Activated CD4-positive, alpha-beta T cell treated with anti-CD3 and anti-CD28 coated beads, Interleukin-2, amount 10 ng/mL, durations not matched to agents 24 days and 14 days (primary cell): Measurements from ENCODE around the gene GRIA4. TPM values are rescaled to one million over a fixed set of nuclear protein-coding genes. Genes with fewer than 3 reads are reported as not detected.

Experiments
- DNase-seq: peaks from one replicate; pipeline ENCODE4 v3.0.0; 2022
- H3K27ac Mint-ChIP-seq: one replicate; pipeline ENCODE4 v1.8.0; 2022; ENCODE audit warnings: mild to moderate bottlenecking, mixed read lengths
- H3K27me3 Mint-ChIP-seq: one replicate; pipeline ENCODE4 v1.8.0; 2022; ENCODE audit warnings: mixed read lengths
- H3K36me3 Mint-ChIP-seq: one replicate; pipeline ENCODE4 v1.8.0; 2022; ENCODE audit warnings: low read depth, mild to moderate bottlenecking, mixed read lengths
- H3K4me1 Mint-ChIP-seq: one replicate; pipeline ENCODE4 v1.8.0; 2021; ENCODE audit warnings: mixed read lengths
- H3K4me3 Mint-ChIP-seq: one replicate; pipeline ENCODE4 v1.8.0; 2022; ENCODE audit warnings: mild to moderate bottlenecking, moderate library complexity, mixed read lengths
- H3K9me3 Mint-ChIP-seq: one replicate; pipeline ENCODE4 v1.8.0; 2021; ENCODE audit warnings: mixed read lengths
- intact Hi-C: fragments of 100-400 bp; cut with micrococcal nuclease; formaldehyde crosslinking; loops from one replicate; pipeline ENCODE4 v1.15.1; 2023
- total RNA-seq: library from RNA; stranded (reverse); gene quantifications from 2 replicates; pipeline ENCODE4 v1.2.3, GENCODE V29; 2022

Gene GRIA4
- total RNA-seq, 1 donor from 2014 or later, result not detected

DNA sequence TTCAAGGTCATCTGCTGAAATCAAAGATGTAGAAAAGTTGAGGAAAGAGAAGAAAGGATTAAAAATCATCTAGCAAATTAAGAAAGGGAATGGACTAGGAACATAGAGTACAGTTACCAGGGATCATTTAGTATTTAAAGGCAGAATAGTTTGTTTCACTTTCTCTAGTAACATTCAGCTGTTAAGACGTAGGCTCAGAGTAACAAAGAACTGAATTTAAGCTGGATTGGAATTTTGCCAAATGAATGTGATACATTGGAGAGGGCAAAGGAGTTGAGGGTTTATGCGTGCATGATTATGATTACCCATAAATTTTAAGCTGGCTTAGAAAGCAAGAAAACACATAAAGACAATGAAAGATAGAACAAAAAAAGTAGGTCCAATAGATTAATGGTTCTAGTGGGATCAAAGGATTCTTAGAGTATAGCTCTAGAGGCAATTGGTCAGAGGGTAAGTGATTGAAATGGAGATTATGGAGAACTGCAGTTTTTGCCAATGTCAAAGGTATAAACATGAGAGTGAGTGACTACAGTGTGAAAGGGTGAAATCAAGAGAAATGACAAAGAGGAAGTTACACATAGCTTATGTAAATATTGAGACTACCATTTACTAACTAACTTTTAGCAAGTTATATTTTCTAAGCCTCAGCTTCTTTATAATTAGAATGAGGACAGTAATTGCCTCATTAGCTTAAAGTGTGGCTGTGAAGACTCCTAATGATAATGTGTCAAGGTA lies 190.0 kb downstream of the GRIA4 start:
- H3K4me3 Mint-ChIP-seq, result no peak overlapping the region
- no peaks in the 10 kb centered on the region for H3K4me1 Mint-ChIP-seq
- DNase-seq, result no peak
- no peaks in the 10 kb centered on the region for H3K9me3 Mint-ChIP-seq
- intact Hi-C loops, result no loop called here
- H3K36me3 Mint-ChIP-seq, result no peaks in the 10 kb centered on the region
- no peaks in the 10 kb centered on the region for H3K27me3 Mint-ChIP-seq
- H3K27ac Mint-ChIP-seq, result no peak overlapping the region

GRCh38 chr11:105802390-105802789 lies 192.5 kb downstream of the GRIA4 start:
- H3K9me3 Mint-ChIP-seq, result no peaks in the 10 kb centered on the region
- intact Hi-C loops, result no loop called here
- no peak for DNase-seq
- no peaks in the 10 kb centered on the region for H3K4me1 Mint-ChIP-seq
- H3K27me3 Mint-ChIP-seq, result no peaks in the 10 kb centered on the region
- H3K4me3 Mint-ChIP-seq, result no peak overlapping the region
- H3K27ac Mint-ChIP-seq, result no peak overlapping the region
- no peaks in the 10 kb centered on the region for H3K36me3 Mint-ChIP-seq

DNA sequence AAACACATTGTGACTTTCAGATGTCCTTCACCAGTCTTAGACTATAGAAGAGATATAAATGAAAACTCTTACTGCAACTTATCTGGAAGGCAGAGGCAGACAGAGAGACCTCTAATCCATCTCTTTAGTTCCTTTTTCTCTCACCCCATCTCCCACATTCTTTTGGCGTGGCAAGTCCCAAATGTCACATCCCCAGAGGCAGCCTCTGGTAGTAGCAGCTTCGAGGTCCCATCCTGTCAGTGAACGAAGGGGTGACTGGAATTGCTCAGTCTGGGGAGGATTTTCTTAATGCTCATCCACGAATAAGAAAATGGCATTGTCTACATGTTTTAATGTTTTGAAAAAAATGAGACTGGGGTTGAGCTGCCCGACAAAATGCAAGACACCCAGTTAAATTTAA lies 201.4 kb downstream of the GRIA4 start:
- Mint-ChIP-seq H3K4me1 (no peaks in the 10 kb centered on the region), H3K36me3 (no peaks in the 10 kb centered on the region), H3K27me3 (no peaks in the 10 kb centered on the region), H3K27ac (no peak overlapping the region), H3K9me3 (no peaks in the 10 kb centered on the region), H3K4me3 (no peak overlapping the region)
- no peak for DNase-seq
- intact Hi-C loops, result no loop called here

- H3K4me1 Mint-ChIP-seq, result no peaks in the 10 kb centered on the region
- H3K9me3 Mint-ChIP-seq, result no peaks in the 10 kb centered on the region
- intact Hi-C loops, result no loop called here
- H3K36me3 Mint-ChIP-seq, result no peaks in the 10 kb centered on the region
- DNase-seq, result no peak
- no peaks in the 10 kb centered on the region for H3K27me3 Mint-ChIP-seq
- no peak overlapping the region for H3K27ac Mint-ChIP-seq
- no peak overlapping the region for H3K4me3 Mint-ChIP-seq
Observed at GRCh38 chr11:105821372-105821771, 211.5 kb downstream of the GRIA4 start.

DNA sequence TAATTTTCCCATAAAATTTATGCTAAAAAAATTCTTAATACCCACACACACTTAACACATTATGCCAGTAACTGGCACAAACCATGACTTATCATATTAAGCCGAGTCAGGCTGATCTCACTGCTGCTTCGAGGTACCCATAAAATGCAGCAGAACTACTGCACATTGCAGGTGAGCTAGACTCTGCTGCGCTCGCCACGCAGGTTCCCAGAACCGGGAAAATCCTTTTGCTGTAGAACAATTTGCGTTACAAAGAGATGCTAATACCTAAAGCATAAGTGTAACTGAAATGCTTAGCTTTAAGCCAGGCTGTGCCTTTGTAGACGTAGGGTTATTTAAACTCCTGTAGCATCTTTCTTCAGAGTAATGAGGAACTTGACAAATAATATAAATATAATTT lies 211.9 kb downstream of the GRIA4 start:
- intact Hi-C loops, result no loop called here
- Mint-ChIP-seq H3K4me1 (no peaks in the 10 kb centered on the region), H3K27ac (no peak overlapping the region), H3K9me3 (no peaks in the 10 kb centered on the region), H3K4me3 (no peak overlapping the region), H3K27me3 (no peaks in the 10 kb centered on the region), H3K36me3 (no peaks in the 10 kb centered on the region)
- DNase-seq, result no peak

- no peaks in the 10 kb centered on the region for H3K36me3 Mint-ChIP-seq
- intact Hi-C loops, result no loop called here
- no peak overlapping the region for H3K27ac Mint-ChIP-seq
- no peak for DNase-seq
- H3K27me3 Mint-ChIP-seq, result no peaks in the 10 kb centered on the region
- H3K9me3 Mint-ChIP-seq, result no peaks in the 10 kb centered on the region
- H3K4me3 Mint-ChIP-seq, result no peak overlapping the region
- no peaks in the 10 kb centered on the region for H3K4me1 Mint-ChIP-seq
Observed at GRCh38 chr11:105823495-105824033, 213.7 kb downstream of the GRIA4 start.

DNA sequence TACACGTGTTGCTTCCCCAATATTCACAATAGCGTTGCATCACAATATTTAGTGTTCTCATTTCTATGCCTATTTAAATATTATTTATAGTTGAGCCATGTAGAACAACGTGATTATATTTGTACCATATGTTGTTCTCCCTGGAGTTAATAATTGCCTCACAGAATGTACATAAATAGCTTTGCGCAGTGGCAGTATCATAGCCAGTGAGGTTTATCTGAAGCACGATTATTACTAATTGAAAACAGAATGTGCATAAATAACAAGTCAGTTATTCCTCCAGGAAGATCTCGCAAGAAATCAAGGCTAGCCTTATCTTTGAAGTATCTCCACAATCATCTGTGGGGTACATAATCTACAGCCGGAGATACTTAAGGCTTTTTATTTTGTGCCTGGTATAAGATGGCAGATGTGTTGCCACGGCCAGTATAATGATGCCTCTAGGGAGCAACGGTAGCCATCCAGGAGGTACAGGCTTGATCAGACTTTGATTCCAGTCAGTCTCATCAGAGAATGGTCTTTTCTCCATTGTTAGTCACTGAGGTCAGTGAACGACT lies 214.7 kb downstream of the GRIA4 start:
- H3K27ac Mint-ChIP-seq, result no peak overlapping the region
- H3K36me3 Mint-ChIP-seq, result no peaks in the 10 kb centered on the region
- H3K4me3 Mint-ChIP-seq, result no peak overlapping the region

GRCh38 chr11:105825141-105825540 lies 215.3 kb downstream of the GRIA4 start:
- no peaks in the 10 kb centered on the region for H3K36me3 Mint-ChIP-seq
- DNase-seq, result no peak
- H3K4me1 Mint-ChIP-seq, result no peaks in the 10 kb centered on the region
- H3K27me3 Mint-ChIP-seq, result no peaks in the 10 kb centered on the region
- no peak overlapping the region for H3K4me3 Mint-ChIP-seq
- intact Hi-C loops, result no loop called here
- H3K9me3 Mint-ChIP-seq, result no peaks in the 10 kb centered on the region
- H3K27ac Mint-ChIP-seq, result no peak overlapping the region

More for the DNA sequence above, 214.7 kb downstream of the GRIA4 start:
- no peaks in the 10 kb centered on the region for H3K4me1 Mint-ChIP-seq
- intact Hi-C loops, result no loop called here
- no peaks in the 10 kb centered on the region for H3K27me3 Mint-ChIP-seq
- no peak for DNase-seq
- H3K9me3 Mint-ChIP-seq, result no peaks in the 10 kb centered on the region

- intact Hi-C loops, result no loop called here
- no peaks in the 10 kb centered on the region for H3K36me3 Mint-ChIP-seq
Observed at GRCh38 chr11:105827906-105828305, 218.0 kb downstream of the GRIA4 start.

GRCh38 chr11:105829084-105829483 lies 219.2 kb downstream of the GRIA4 start:
- H3K4me3 Mint-ChIP-seq, result no peak overlapping the region
- no peaks in the 10 kb centered on the region for H3K36me3 Mint-ChIP-seq
- no peaks in the 10 kb centered on the region for H3K27me3 Mint-ChIP-seq
- DNase-seq, result no peak
- no peaks in the 10 kb centered on the region for H3K4me1 Mint-ChIP-seq
- intact Hi-C loops, result no loop called here
- no peaks in the 10 kb centered on the region for H3K9me3 Mint-ChIP-seq
- H3K27ac Mint-ChIP-seq, result no peak overlapping the region

More at GRCh38 chr11:105827906-105828305, 218.0 kb downstream of the GRIA4 start:
- no peaks in the 10 kb centered on the region for H3K27me3 Mint-ChIP-seq
- no peak overlapping the region for H3K4me3 Mint-ChIP-seq
- H3K4me1 Mint-ChIP-seq, result no peaks in the 10 kb centered on the region
- H3K9me3 Mint-ChIP-seq, result no peaks in the 10 kb centered on the region
- no peak for DNase-seq
- H3K27ac Mint-ChIP-seq, result no peak overlapping the region

- no peak for DNase-seq
- H3K9me3 Mint-ChIP-seq, result no peaks in the 10 kb centered on the region
- H3K36me3 Mint-ChIP-seq, result no peaks in the 10 kb centered on the region
- H3K4me3 Mint-ChIP-seq, result no peak overlapping the region
- no peaks in the 10 kb centered on the region for H3K4me1 Mint-ChIP-seq
- no peaks in the 10 kb centered on the region for H3K27me3 Mint-ChIP-seq
- intact Hi-C loops, result no loop called here
- H3K27ac Mint-ChIP-seq, result no peak overlapping the region
Observed at GRCh38 chr11:105834461-105834860, 224.6 kb downstream of the GRIA4 start.

GRCh38 chr11:105838668-105839384 lies 229.0 kb downstream of the GRIA4 start:
- DNase-seq, result no peak
- no peaks in the 10 kb centered on the region for H3K27me3 Mint-ChIP-seq
- H3K4me3 Mint-ChIP-seq, result no peak overlapping the region
- H3K36me3 Mint-ChIP-seq, result no peaks in the 10 kb centered on the region
- H3K4me1 Mint-ChIP-seq, result no peaks in the 10 kb centered on the region
- no peak overlapping the region for H3K27ac Mint-ChIP-seq
- intact Hi-C loops, result no loop called here
- H3K9me3 Mint-ChIP-seq, result no peaks in the 10 kb centered on the region

DNA sequence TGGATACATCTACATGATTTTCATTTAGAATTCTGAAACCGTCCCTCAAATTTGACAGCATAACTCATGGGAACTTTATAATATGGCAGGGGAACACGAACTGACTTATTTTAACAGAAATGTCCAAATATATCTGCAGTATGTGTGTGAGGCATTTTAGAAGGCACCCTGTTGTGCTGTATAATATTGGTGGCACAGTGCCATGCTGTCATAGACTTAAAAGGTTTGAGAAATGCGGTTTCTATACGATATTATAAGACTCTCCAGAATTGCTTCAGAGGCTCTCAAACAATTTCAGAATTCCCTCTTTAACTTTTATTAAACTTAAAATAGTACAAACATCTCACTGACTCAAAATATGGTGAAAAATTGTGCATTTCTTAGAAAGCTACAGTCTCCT lies 230.5 kb downstream of the GRIA4 start:
- Mint-ChIP-seq H3K36me3 (no peaks in the 10 kb centered on the region), H3K4me1 (no peaks in the 10 kb centered on the region), H3K27me3 (no peaks in the 10 kb centered on the region), H3K9me3 (no peaks in the 10 kb centered on the region), H3K4me3 (no peak overlapping the region), H3K27ac (no peak overlapping the region)
- intact Hi-C loops, result no loop called here
- DNase-seq, result no peak

GRCh38 chr11:105852403-105852802 lies 242.5 kb downstream of the GRIA4 start:
- no peaks in the 10 kb centered on the region for H3K36me3 Mint-ChIP-seq
- intact Hi-C loops, result no loop called here
- no peak overlapping the region for H3K4me3 Mint-ChIP-seq
- no peaks in the 10 kb centered on the region for H3K4me1 Mint-ChIP-seq
- no peak for DNase-seq
- H3K27ac Mint-ChIP-seq, result no peak overlapping the region
- H3K27me3 Mint-ChIP-seq, result no peaks in the 10 kb centered on the region
- H3K9me3 Mint-ChIP-seq, result no peaks in the 10 kb centered on the region
